ENCODE measurements around the gene SND1.

DNA sequence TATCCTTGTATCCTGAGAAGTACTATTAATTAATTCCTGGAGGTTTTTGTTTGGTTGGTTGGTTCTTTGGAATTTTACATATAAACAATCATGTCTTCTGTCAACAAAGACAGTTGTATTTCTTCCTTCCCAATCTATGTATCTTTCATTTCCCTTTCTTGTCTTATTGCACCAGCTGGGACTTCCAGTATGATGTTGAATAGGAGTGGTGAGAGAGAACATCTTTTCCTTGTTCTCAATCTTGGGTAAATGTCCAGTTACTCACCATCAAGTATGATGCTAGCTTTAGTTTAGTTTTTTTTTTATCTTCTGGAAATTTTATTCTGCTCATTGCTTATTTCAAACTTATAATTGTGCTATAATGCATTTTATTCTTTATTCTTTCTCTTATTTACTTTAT is 26.7 kb upstream of the SND1 start:
- TF ChIP-seq, protein P1, sequence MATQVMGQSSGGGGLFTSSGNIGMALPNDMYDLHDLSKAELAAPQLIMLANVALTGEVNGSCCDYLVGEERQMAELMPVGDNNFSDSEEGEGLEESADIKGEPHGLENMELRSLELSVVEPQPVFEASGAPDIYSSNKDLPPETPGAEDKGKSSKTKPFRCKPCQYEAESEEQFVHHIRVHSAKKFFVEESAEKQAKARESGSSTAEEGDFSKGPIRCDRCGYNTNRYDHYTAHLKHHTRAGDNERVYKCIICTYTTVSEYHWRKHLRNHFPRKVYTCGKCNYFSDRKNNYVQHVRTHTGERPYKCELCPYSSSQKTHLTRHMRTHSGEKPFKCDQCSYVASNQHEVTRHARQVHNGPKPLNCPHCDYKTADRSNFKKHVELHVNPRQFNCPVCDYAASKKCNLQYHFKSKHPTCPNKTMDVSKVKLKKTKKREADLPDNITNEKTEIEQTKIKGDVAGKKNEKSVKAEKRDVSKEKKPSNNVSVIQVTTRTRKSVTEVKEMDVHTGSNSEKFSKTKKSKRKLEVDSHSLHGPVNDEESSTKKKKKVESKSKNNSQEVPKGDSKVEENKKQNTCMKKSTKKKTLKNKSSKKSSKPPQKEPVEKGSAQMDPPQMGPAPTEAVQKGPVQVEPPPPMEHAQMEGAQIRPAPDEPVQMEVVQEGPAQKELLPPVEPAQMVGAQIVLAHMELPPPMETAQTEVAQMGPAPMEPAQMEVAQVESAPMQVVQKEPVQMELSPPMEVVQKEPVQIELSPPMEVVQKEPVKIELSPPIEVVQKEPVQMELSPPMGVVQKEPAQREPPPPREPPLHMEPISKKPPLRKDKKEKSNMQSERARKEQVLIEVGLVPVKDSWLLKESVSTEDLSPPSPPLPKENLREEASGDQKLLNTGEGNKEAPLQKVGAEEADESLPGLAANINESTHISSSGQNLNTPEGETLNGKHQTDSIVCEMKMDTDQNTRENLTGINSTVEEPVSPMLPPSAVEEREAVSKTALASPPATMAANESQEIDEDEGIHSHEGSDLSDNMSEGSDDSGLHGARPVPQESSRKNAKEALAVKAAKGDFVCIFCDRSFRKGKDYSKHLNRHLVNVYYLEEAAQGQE (IDR thresholded peaks at IDR 0.05; ENCODE audit: low read depth), result no peak
- no peak for TF ChIP-seq TAF1 (IDR thresholded peaks at IDR 0.05; ENCODE audit: low read depth)

All from Ishikawa (cell line).